ENCODE data around the gene XYLT1. TPM values are rescaled to one million over a fixed set of nuclear protein-coding genes. Genes with fewer than 3 reads are reported as not detected.
A peak's percentile ranks its signal among the peaks of the same experiment; 100 is the strongest.

XYLT1 gene
- total RNA-seq, 1 experiment from 2014 or later, result 1.7 TPM

- Histone ChIP-seq H3K4me2 (no peak overlapping the region), H4K20me1 (ENCODE audit: insufficient read depth) (no peaks in the 10 kb centered on the region), H3K36me3 (ENCODE audit: low read depth) (no peaks in the 10 kb centered on the region), H3K9me2 (ENCODE audit: insufficient read depth) (no peaks in the 10 kb centered on the region), H3K27ac (no peak overlapping the region), H3K4me1 (replicated peaks; ENCODE audit: insufficient read depth) (no peaks in the 10 kb centered on the region), H3K4me3 (no peak overlapping the region), H3K27me3 (ENCODE audit: insufficient read depth, low read depth) (peaks cover 39% of the 10 kb centered on the region), H3K79me2 (ENCODE audit: low read depth) (no peaks in the 10 kb centered on the region), H3F3A (ENCODE audit: insufficient read depth, low read depth) (no peaks in the 10 kb centered on the region), H2AFZ (no peak overlapping the region), H3K9me3 (ENCODE audit: insufficient read depth, low read depth) (no peaks in the 10 kb centered on the region)
- intact Hi-C loops (cut with micrococcal nuclease; ENCODE audit: unreplicated experiment), result no loop called here
- POLR2A ChIA-PET (ENCODE audit: unreplicated experiment), result no interaction called here
- TF ChIP-seq CTCF (conservative IDR thresholded peaks at IDR 0.05) (no peak), EZH2 (IDR thresholded peaks at IDR 0.05; ENCODE audit: low read depth) (no peak)
- CTCF ChIA-PET, result no interaction called here
- DNase-seq, result peak in 1 of 2 experiments; percentile 34
- BruUV-seq (replicated peaks), result no TSS peak
Measured at GRCh38 chr16:17339764-17340541, 130.8 kb downstream of the XYLT1 start.

GRCh38 chr16:17338244-17338643 lies 132.5 kb downstream of the XYLT1 start:
- no peak overlapping the region for H3K4me2 ChIP-seq

GRCh38 chr16:17336530-17336900 lies 134.2 kb downstream of the XYLT1 start:
- no peak for TF ChIP-seq EZH2 (IDR thresholded peaks at IDR 0.05; ENCODE audit: low read depth)
- no peak for TF ChIP-seq CTCF (conservative IDR thresholded peaks at IDR 0.05)
- no TSS peak for BruUV-seq (replicated peaks)
- H3K4me1 ChIP-seq (replicated peaks; ENCODE audit: insufficient read depth), result no peaks in the 10 kb centered on the region
- ChIA-PET CTCF (no interaction called here), POLR2A (ENCODE audit: unreplicated experiment) (no interaction called here)
- H3K9me3 ChIP-seq (ENCODE audit: insufficient read depth, low read depth), result no peaks in the 10 kb centered on the region
- no peaks in the 10 kb centered on the region for H3K36me3 ChIP-seq (ENCODE audit: low read depth)
- DNase-seq, result no peak
- H2AFZ ChIP-seq, result no peak overlapping the region
- H3K9me2 ChIP-seq (ENCODE audit: insufficient read depth), result no peaks in the 10 kb centered on the region
- peaks cover 28% of the 10 kb centered on the region for H3K27me3 ChIP-seq (ENCODE audit: insufficient read depth, low read depth)
- no peak overlapping the region for H3K4me3 ChIP-seq
- no peaks in the 10 kb centered on the region for H3K79me2 ChIP-seq (ENCODE audit: low read depth)
- no peak overlapping the region for H3K4me2 ChIP-seq
- intact Hi-C loops (cut with micrococcal nuclease; ENCODE audit: unreplicated experiment), result no loop called here
- no peak overlapping the region for H3K27ac ChIP-seq
- H3F3A ChIP-seq (ENCODE audit: insufficient read depth, low read depth), result no peaks in the 10 kb centered on the region
- no peaks in the 10 kb centered on the region for H4K20me1 ChIP-seq (ENCODE audit: insufficient read depth)

More at GRCh38 chr16:17338244-17338643, 132.5 kb downstream of the XYLT1 start:
- Histone ChIP-seq H2AFZ (no peak overlapping the region), H3K36me3 (ENCODE audit: low read depth) (no peaks in the 10 kb centered on the region), H3K4me3 (no peak overlapping the region), H3K9me3 (ENCODE audit: insufficient read depth, low read depth) (no peaks in the 10 kb centered on the region), H3K4me1 (replicated peaks; ENCODE audit: insufficient read depth) (no peaks in the 10 kb centered on the region), H3K27ac (no peak overlapping the region), H4K20me1 (ENCODE audit: insufficient read depth) (no peaks in the 10 kb centered on the region), H3K79me2 (ENCODE audit: low read depth) (no peaks in the 10 kb centered on the region), H3F3A (ENCODE audit: insufficient read depth, low read depth) (no peaks in the 10 kb centered on the region), H3K27me3 (ENCODE audit: insufficient read depth, low read depth) (peaks cover 29% of the 10 kb centered on the region), H3K9me2 (ENCODE audit: insufficient read depth) (no peaks in the 10 kb centered on the region)
- BruUV-seq (replicated peaks), result no TSS peak
- ChIA-PET CTCF (no interaction called here), POLR2A (ENCODE audit: unreplicated experiment) (no interaction called here)
- intact Hi-C loops (cut with micrococcal nuclease; ENCODE audit: unreplicated experiment), result no loop called here
- TF ChIP-seq CTCF (conservative IDR thresholded peaks at IDR 0.05) (no peak), EZH2 (IDR thresholded peaks at IDR 0.05; ENCODE audit: low read depth) (no peak)
- no peak for DNase-seq

Measured in PC-9 (cell line).